ENCODE measurements around the gene BTNL8.

BTNL8 gene, protein sequence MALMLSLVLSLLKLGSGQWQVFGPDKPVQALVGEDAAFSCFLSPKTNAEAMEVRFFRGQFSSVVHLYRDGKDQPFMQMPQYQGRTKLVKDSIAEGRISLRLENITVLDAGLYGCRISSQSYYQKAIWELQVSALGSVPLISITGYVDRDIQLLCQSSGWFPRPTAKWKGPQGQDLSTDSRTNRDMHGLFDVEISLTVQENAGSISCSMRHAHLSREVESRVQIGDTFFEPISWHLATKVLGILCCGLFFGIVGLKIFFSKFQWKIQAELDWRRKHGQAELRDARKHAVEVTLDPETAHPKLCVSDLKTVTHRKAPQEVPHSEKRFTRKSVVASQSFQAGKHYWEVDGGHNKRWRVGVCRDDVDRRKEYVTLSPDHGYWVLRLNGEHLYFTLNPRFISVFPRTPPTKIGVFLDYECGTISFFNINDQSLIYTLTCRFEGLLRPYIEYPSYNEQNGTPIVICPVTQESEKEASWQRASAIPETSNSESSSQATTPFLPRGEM

DNA sequence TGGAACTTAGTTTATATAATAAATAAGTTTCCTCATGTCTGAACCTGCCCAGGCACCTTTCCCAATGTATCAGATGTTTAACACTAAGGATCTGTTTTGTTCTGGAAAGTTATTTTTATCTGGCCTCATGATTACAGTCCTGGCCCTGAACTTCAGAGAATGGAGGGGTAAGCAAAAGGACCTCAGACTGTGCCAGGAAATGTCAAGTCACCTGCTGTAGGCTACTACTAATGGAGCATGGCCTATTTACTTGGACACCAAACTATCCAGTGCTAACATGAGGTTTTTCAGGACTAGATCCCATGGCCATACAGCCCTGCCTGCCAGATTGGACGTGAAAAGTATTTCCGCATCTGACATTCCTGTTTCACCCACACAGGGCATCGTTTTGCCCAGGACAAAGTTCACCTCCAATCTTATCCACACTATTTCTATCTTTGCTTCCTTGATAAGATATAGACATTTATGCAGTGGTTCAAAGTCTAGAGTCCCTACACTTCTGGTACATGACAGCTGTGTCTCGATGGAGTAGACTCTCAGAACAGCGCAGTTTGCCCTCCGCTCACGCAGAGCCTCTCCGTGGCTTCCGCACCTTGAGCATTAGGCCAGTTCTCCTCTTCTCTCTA lies at the start of gene BTNL8:
TSS of gene BTNL8 (plus strand) at position 539 of the 626 bp plus-strand sequence. CDS start 152 bp downstream, outside the sequence.
- no peak for DNase-seq

DNA sequence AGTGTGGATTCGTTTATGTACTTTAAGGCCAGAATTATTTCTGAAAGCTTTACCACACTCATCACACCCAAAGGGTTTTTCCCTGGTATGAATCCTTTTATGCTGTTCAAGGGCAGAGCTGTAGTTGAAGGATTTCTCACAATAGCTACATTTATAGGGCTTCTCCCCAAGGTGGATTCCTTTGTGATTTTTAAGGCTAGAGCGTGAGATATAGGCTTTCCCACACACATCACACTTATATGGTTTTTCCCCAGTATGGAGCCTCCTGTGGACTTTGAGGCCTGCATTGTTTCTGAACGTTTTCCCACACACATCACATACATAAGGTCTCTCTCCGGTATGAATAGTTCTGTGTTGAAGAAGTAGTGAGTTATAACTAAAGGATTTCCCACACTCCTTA lies 49.1 kb upstream of the BTNL8 start:
- no peak for DNase-seq

DNA sequence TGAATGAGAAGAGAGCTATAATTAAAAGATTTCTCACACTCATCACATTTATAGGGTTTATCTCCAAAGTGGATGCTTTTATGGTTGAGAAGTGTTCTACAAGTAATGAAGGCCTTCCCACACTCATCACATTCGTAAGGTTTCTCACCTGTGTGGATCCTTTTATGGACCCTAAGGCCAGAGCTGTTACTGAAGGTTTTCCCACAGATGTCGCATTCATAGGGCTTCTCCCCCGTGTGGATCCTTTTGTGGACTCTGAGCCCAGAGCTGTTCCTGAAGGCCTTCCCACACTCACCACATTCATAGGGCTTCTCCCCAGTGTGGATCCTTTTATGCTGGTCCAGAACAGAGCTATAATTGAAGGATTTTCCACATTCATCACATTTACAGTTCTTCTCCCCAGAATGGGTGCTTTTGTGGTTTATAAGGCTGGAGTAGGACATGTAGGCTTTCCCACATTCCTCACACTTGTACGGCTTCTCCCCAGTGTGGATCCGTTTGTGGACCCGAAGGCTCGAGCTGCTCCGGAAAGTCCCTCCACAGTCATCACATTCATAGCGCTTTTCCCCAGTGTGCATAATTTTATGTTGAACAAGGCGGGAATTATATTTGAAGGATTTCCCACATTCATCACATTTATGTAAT lies 48.4 kb upstream of the BTNL8 start:
- no peak for DNase-seq

DNA sequence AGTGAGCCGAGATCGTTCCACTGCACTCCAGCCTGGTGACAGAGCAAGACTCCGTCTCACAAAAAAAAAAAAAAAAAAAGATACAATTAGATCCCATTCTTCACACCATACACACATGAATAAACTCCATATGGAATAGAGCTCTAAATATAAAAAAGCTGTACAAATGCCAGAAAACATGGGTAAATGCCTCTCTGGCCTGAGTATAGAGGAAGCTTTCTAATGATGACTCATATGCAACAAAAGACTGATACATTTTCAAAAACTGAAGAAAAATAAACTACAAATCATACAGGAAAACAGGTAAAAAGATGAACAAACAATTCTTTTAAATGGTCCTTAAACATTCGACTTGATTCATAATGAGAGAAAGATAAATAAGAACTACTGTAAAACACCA lies 46.5 kb upstream of the BTNL8 start:
- no peak for DNase-seq

DNA sequence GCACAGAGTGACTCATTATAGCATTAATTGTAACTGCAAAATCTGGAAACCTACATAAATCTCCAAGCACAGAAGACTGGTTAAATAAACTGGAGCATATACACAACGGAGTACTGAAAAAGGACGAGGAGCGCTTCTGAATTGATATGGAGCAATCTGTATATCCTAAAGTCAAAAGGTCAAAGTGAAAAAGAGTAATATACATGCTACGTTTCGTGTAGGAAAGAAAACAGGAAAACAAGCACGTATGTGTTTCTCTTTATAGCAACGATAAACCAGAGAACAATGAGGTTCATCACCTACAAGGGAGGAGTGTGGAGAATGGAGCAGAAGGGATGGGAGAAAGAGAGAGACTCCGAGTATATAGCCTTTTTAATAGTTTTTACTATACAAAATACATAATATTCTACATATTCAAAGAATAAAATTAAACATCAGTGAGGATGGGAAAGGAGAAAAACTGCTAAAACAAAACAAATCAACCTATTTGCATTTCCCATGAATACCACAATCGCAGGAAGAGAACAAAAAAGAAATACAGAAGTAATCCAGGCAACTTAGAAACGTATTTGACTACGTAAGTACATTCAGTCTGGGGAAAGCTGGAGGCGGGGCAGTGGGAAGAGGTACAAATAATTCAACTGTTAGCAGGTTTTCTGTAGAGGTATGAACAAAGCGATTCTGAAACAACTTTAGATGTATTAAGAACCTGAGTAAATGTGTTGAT lies 45.7 kb upstream of the BTNL8 start:
- no peak for DNase-seq

DNA sequence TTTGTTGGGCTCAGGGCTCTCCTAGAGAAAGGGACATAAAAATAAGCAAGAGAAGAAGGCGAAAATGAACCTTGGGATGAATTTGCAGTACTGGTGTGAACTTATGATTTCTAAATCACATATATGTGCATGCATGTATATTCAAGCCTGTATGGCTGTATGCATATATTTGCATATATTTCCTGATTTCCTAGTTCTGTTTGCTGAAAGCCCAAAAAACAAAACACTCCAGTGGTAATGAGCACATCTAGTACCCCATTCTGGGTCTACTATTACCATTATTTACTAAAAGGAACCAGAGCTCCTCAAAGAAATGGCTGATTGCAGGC lies 45.1 kb upstream of the BTNL8 start:
- no peak for DNase-seq

DNA sequence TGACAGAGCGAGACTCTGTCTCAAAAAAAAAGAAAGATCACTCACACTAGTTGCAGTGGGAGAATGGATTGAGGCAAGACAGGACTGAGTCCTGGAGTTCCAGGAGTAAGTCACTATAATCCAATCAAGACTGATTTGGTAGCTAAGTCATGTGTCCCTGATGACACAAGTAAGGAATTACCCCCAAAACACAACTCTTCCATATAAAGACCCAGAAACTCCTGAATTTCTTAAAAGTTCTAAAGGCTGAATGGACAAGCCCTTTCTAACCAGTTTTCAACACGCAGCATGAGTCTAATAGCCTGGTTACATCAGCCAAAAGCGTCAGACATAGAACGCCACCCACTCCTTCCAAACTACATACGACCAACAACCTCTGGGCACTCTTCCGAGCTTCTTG lies 40.4 kb upstream of the BTNL8 start:
- no peak for DNase-seq

DNA sequence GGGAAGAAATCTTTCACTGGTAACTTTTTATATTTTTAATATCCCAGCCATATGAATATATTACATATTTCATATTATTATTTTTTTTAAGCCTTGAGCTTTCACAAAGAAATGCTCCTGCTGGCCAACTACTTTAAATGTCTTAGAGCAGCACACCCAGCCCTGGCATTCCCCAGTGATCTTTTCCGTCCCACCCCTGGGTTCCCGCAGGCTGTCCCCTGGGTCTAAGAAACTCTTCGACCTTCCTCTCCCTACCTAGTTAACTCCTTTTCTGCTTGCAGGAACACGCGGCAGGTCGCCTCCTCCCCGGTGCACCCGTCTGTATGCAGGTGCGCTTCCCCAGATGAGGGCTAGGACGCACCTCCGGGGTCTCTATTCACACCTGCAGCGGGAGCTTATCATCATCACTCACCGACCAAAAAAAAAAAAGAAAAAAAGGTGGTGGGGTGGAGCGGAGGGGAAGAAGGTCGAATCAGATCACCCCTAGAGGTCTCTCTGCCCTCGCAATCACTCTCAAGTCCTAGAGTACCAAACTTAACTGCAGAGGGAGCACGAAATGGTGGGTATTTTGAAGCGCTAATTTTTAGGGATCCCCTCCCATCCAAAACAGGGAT lies 38.6 kb upstream of the BTNL8 start:
- DNase-seq: no peak

DNA sequence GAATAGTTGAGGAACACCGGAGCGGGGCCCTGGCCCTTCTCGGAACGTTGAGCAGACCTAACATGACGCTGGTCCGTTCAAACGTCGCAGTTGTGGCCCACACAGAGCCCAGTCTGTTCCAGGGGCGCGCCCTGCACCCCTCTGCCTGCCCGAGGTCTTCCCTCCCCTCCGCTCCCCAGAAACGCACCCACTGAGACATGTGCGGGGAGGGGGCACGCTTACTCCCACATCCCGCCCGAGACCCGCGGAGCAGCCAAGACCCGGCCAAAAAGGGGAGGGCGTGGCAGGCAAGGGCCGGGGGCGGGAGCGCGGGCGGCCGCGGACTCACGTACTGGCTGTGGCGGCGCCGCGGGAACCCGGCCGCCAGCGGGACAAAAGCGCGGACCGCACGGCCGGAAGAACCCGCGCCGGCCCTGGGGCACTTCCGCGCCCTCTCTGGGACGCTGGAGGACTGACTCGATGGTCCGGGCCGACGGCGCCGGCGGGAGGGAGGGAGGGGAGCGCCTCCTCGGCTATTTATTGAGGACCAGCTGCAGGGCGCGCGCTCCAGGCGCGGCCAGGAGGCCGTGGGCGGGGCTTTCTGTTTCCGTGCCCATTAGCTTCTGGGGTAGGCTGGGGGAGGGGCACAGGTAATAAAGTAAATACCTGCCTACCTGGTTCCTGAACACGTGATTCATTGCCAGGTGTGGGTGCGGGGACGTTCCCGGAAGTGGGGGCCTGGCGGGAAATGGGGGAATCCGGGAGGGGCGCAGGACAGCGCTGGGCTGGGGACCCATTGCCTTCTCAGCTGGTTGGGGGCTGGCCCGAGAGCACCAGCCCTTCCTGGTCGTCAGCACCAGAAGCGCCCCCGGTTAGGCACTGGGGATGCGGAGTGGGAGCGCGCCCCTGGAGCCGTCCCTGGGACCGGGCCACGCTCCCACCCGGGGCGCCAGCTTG lies 37.8 kb upstream of the BTNL8 start, which contains the start of gene ZFP62:
TSS of gene ZFP62 (minus strand) at position 390 of the 936 bp plus-strand sequence. CDS start at position 333, 57 bp downstream.
- DNase-seq: peak in 1 of 2 experiments; percentile 29

DNA sequence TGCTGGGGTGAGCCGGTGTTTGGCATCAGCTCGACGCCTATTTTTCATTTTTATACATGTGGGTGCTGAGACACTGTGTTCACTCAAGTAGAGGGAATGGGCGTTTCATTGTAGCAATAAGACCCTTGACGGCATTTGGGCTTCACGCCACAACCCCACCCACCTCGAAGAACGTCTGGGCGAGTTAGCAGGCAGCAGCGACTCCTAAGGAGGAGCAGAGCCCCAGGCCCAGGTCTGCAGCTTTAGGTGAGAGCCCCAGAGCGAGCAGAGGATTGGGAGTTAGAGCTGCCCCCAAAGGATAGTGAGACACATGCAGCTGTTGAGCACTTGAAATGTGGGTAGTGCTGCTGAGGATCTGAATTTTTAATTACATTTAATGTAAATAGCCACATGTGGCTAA lies 36.3 kb upstream of the BTNL8 start:
- DNase-seq: no peak

DNA sequence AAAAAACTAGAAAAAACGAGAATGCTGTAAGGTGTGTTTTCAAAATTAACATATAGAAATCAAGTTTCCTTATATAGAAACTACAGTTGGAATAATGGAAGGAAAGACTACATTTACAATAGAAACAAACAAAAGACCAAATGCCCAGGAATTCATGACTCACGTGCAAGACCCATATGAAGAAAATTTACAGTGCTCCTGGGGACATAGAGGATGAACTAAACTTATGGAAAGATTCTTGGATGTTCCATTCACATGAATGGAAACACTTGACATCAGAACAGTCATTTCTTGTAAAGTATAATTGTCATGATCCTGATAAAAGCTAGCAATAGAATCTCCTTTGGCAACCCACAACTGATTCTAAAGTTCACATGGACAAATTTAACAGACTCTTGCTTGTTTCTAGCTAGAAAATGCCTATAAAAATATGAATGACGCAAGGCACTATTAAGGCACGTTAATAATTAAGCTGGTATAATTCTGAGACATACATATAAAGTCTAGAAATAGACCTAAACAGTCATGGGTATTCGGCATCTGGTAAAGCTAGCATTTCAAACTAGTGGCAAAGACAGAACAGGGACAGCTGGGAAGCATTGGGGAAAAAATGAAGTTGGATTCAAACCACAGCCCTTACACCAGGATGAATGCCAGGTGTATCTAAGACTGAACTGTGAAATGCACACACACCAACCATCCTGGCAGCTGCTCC lies 32.8 kb upstream of the BTNL8 start:
- no peak for DNase-seq

DNA sequence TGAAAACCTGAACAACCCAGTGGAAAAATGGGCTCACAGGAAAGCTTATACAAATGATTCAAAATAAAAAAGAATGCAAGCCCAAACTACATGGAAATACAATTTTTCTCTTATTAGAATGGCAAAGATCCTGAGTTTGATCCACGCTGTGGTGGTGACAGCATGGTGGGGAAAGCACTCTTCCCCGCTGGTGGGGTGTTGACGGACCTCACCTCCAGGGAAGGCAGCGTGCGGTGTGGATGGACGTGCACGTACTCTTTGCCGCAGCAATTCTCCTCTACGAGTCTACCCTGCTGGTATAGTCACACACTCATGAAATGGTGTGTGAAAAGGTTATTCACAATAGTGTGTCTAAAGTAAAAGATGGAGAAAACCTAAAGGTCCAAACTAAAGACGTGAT lies 32.0 kb upstream of the BTNL8 start:
- no peak for DNase-seq

DNA sequence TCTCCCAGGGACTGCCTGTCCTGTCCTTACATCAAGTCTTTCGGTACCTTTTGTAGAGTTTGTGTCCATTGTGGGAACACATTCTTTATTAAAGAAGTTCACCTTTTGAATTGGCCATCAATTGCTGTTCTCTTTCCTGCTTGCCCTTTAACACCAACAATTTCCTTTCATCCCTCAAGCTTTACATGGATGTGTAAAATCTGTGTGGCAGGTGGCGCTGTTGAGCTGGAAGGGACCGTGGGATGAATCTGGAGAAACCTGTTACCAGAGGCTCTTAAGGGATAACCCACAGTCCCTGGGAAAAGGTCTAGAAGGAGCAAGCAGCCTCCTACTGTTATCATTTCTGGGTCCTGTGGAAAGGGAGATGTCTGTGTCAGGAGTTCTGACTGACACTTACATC lies 30.0 kb upstream of the BTNL8 start:
- DNase-seq: peak in 1 of 2 experiments; percentile 13

DNA sequence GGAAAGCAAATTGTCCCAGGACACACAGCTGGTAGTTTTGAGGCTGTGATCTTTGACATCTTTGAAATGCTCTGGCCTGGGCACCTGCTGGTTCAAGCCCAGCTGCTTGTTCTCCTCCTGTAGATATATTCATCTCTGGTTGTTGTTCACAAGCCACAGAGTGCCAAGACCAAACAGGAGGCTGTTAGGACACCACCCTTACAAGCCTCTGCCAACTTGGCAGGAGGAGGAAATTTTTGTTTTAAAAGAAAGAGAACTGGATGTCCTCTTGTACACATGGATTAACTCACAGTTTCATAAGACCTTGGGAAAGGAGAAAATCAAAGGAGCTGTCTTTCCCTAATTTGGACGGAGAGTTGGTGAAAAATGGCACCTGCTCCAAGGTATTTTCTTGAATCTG lies 29.4 kb upstream of the BTNL8 start:
- no peak for DNase-seq

DNA sequence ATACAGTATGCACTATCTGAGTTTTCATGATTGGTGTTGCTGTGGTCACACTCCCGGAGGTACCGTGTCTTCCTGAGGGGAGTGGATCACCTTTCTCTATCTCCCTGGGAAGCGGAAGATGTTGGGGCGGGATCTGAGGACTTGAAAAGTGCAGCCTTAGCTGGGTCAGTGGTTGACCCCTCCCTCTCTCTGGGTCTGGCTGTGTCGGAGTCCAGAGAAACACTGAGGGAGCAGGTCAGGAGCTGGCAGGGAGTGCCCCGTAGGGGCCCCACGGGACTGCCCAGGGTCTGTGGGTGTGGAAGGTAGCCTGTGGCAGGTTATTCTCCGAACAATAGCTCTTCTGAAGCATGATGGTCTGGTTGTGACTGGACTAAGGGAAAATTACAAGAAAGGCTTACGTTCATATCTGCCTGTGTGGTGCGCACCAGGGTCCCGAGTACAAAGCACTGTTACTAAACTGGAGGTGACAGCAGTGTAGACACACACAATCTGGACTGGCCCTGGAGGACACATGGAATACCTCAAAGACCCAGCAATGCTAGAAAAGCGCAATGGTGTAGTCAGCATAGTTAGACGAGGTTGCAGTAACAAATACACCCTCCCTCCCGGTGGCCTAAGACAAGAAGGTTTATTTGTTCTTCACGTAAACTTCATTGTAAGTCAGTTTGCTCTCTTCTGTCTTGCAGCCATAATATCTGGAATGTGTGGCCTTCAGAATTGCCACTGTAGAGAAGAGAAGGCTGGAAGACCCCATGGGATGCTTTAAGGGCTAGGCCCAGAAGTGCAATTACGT lies 28.5 kb upstream of the BTNL8 start:
- DNase-seq: no peak

DNA sequence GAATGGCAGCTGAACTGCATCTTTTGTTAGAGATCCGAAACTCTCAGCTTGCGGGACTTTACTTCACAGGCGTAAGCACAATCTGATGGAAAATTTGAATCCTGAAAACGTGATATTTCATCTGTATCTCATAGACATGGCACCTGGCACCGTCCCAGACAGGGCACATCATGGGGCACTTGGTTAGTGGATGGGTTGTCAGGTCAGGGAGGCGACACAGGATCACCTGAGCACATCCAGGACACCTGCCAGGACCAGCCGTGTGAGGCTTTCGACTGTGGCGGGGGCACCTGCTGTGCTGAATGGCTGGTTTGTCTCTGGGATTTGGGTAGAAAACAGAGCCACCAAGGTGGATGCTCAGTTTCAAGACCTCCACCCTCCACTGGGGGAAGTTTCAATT lies 26.5 kb upstream of the BTNL8 start:
- no peak for DNase-seq

DNA sequence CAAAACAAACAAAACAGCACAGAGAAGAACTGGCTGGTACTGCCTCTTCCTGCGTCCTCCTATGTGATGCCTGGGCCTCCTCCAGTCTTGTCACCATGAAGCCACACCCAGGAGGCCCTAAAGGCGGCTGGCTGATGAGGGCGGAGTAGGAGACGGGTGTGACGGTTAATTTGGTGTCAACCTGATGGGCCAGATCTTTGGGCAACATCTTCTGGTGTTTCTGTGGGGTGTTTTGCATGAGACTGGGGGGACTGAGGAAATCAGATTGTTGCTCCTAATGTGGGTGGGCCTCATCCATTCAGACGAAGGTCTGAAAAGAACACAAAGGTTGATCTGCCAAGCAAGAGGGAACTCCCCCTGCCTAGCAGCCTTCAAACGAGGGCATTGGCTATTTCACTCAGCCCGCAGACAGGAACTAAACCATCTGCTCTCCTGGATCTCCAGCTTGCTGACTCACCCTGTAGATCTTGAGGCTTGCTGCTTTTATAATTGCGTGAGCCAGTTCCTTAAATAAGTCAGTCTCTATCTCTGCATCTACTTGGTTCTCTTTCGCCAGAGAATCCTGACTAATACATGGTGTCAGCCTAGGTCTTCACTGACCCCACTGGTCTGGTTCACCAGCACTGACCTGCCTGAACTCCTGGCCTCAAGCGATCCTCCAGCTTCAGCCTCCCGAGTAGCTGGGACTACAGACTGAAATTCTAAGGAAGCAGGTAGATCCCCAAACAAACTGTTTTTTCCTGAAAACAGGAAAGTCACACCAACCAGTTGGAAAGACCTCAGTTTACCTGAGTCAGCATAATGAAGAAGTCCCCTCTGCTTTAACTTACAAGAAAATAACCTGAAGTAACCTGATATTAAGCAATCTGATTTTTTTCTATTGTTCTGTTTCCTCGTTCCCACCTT lies 25.1 kb upstream of the BTNL8 start:
- no peak for DNase-seq

DNA sequence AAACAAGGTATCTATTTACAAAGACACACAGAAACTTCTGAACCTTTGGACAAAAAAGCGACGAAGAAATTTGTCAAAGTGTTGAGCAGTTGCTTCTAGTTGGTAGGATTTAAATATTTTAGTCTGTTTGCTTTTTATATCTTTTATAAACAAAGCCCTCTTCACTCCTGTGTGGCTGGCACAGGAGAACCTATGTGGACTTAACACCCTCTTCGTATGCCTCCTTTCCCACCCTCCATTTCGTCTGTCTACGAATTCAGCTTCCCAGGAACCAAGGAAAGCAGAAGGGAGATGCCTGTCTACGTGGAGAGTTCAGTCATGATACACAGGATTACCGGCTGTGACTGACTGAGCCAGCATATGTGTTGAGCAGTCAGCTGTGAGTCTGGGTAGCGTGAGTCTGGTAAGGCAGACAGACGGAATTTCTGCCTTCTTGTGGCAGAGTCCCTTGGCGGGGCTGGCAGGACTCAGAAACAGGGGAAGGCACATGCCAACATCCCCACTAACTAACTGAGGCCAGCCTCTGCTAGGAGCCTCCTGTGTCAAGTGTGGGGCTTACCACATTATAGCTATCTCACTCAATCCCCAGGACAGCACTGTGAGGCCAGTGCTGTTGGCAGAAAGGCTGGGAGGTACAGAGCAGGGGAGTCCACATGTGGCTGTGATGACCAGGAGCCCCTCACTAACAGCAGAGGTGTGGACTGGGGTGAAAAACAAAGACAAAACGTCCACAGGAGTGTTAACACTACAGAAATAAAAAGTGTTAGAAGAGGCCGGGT lies 24.0 kb upstream of the BTNL8 start:
- DNase-seq: no peak
